ENCODE results near the gene GDA. TPM values are rescaled to one million over a fixed set of nuclear protein-coding genes. Genes with fewer than 3 reads are reported as not detected.

GDA gene
- total and polyA plus RNA-seq, 4 experiments from 2014 or later: not detected

GRCh38 chr9:72129271-72130156 is 19.7 kb upstream of the GDA start:
- ChIA-PET CTCF (ENCODE audit: partially characterized antibody) (no interaction called here), POLR2A (ENCODE audit: partially characterized antibody) (no interaction called here)
- Histone ChIP-seq H3K4me3 (ENCODE audit: low read length in 2 of 2) (no peak overlapping the region), H3K4me1 (ENCODE audit: insufficient read depth, low read length) (no peaks in the 10 kb centered on the region), H3K9me3 (ENCODE audit: control insufficient read depth in 1 of 2, low read length in 2 of 2) (no peaks in the 10 kb centered on the region), H3K27ac (ENCODE audit: low read depth, low read length) (no peak overlapping the region), H3K27me3 (ENCODE audit: insufficient read depth, low read length) (no peaks in the 10 kb centered on the region), H3K36me3 (ENCODE audit: insufficient read depth, low read length) (no peaks in the 10 kb centered on the region)
- Mint-ChIP-seq H3K4me1 (peaks cover 0 to 1% (median 0%) of the 10 kb centered on the region in 4 donors), H3K27ac (no peak overlapping the region), H3K27me3 (peaks cover 0 to 5% of the 10 kb centered on the region in 2 donors), H3K4me3 (peak overlapping the region in 1 of 8 donors; percentile 24), H3K36me3 (no peaks in the 10 kb centered on the region), H3K9me3 (peaks cover 0 to 3% (median 0%) of the 10 kb centered on the region in 8 donors)
- no peak for DNase-seq
- intact Hi-C loops (cut with micrococcal nuclease): no loop called here

GRCh38 chr9:72130321-72130720 is 18.9 kb upstream of the GDA start:
- H3K36me3 Mint-ChIP-seq: no peaks in the 10 kb centered on the region
- Histone ChIP-seq H3K36me3 (ENCODE audit: insufficient read depth, low read length) (no peaks in the 10 kb centered on the region), H3K27me3 (ENCODE audit: insufficient read depth, low read length) (no peaks in the 10 kb centered on the region), H3K4me3 (ENCODE audit: low read length in 2 of 2) (no peak overlapping the region), H3K27ac (ENCODE audit: low read depth, low read length) (no peak overlapping the region), H3K9me3 (ENCODE audit: control insufficient read depth in 1 of 2, low read length in 2 of 2) (no peaks in the 10 kb centered on the region), H3K4me1 (ENCODE audit: insufficient read depth, low read length) (no peaks in the 10 kb centered on the region)
- peaks cover 0 to 5% of the 10 kb centered on the region in 2 donors for H3K27me3 Mint-ChIP-seq
- POLR2A ChIA-PET (ENCODE audit: partially characterized antibody): no interaction called here
- intact Hi-C loops (cut with micrococcal nuclease): no loop called here
- H3K27ac Mint-ChIP-seq: no peak overlapping the region
- no peak overlapping the region for H3K4me3 Mint-ChIP-seq
- DNase-seq: no peak
- peaks cover 0 to 1% (median 0%) of the 10 kb centered on the region in 4 donors for H3K4me1 Mint-ChIP-seq
- H3K9me3 Mint-ChIP-seq: peaks cover 0 to 3% (median 0%) of the 10 kb centered on the region in 8 donors
- CTCF ChIA-PET (ENCODE audit: partially characterized antibody): no interaction called here

GRCh38 chr9:72131206-72131605 is 18.0 kb upstream of the GDA start:
- Mint-ChIP-seq H3K27me3 (peaks cover 0 to 5% of the 10 kb centered on the region in 2 donors), H3K9me3 (peaks cover 0 to 3% (median 0%) of the 10 kb centered on the region in 8 donors), H3K36me3 (no peaks in the 10 kb centered on the region), H3K4me3 (no peak overlapping the region), H3K27ac (no peak overlapping the region), H3K4me1 (peaks cover 0 to 1% (median 0%) of the 10 kb centered on the region in 4 donors)
- no peaks in the 10 kb centered on the region for H3K9me3 ChIP-seq (ENCODE audit: control insufficient read depth in 1 of 2, low read length in 2 of 2)
- H3K27ac ChIP-seq (ENCODE audit: low read depth, low read length): no peak overlapping the region
- intact Hi-C loops (cut with micrococcal nuclease): no loop called here
- no peaks in the 10 kb centered on the region for H3K36me3 ChIP-seq (ENCODE audit: insufficient read depth, low read length)
- H3K4me1 ChIP-seq (ENCODE audit: insufficient read depth, low read length): no peaks in the 10 kb centered on the region
- no peak overlapping the region for H3K4me3 ChIP-seq (ENCODE audit: low read length in 2 of 2)
- no peaks in the 10 kb centered on the region for H3K27me3 ChIP-seq (ENCODE audit: insufficient read depth, low read length)
- ChIA-PET CTCF (ENCODE audit: partially characterized antibody) (no interaction called here), POLR2A (ENCODE audit: partially characterized antibody) (no interaction called here)
- no peak for DNase-seq

GRCh38 chr9:72132052-72132451 is 17.2 kb upstream of the GDA start:
- no peak for DNase-seq
- ChIA-PET POLR2A (ENCODE audit: partially characterized antibody) (no interaction called here), CTCF (ENCODE audit: partially characterized antibody) (no interaction called here)
- Histone ChIP-seq H3K36me3 (ENCODE audit: insufficient read depth, low read length) (no peaks in the 10 kb centered on the region), H3K9me3 (ENCODE audit: control insufficient read depth in 1 of 2, low read length in 2 of 2) (no peaks in the 10 kb centered on the region), H3K27ac (ENCODE audit: low read depth, low read length) (no peak overlapping the region), H3K4me1 (ENCODE audit: insufficient read depth, low read length) (no peaks in the 10 kb centered on the region), H3K4me3 (ENCODE audit: low read length in 2 of 2) (no peak overlapping the region), H3K27me3 (ENCODE audit: insufficient read depth, low read length) (no peaks in the 10 kb centered on the region)
- H3K36me3 Mint-ChIP-seq: no peaks in the 10 kb centered on the region
- intact Hi-C loops (cut with micrococcal nuclease): no loop called here
- no peak overlapping the region for H3K4me3 Mint-ChIP-seq
- peaks cover 0 to 5% of the 10 kb centered on the region in 2 donors for H3K27me3 Mint-ChIP-seq
- H3K27ac Mint-ChIP-seq: no peak overlapping the region
- peaks cover 0 to 1% (median 0%) of the 10 kb centered on the region in 4 donors for H3K4me1 Mint-ChIP-seq
- peaks cover 0 to 3% (median 0%) of the 10 kb centered on the region in 8 donors for H3K9me3 Mint-ChIP-seq

GRCh38 chr9:72133365-72134035 is 15.7 kb upstream of the GDA start:
- ChIA-PET POLR2A (ENCODE audit: partially characterized antibody) (no interaction called here), CTCF (ENCODE audit: partially characterized antibody) (no interaction called here)
- Histone ChIP-seq H3K36me3 (ENCODE audit: insufficient read depth, low read length) (no peaks in the 10 kb centered on the region), H3K4me1 (ENCODE audit: insufficient read depth, low read length) (no peaks in the 10 kb centered on the region), H3K9me3 (ENCODE audit: control insufficient read depth in 1 of 2, low read length in 2 of 2) (no peaks in the 10 kb centered on the region), H3K27me3 (ENCODE audit: insufficient read depth, low read length) (no peaks in the 10 kb centered on the region), H3K27ac (ENCODE audit: low read depth, low read length) (no peak overlapping the region), H3K4me3 (ENCODE audit: low read length in 2 of 2) (no peak overlapping the region)
- H3K27ac Mint-ChIP-seq: no peak overlapping the region
- H3K4me1 Mint-ChIP-seq: no peaks in the 10 kb centered on the region
- intact Hi-C loops (cut with micrococcal nuclease): no loop called here
- no peak overlapping the region for H3K4me3 Mint-ChIP-seq
- peaks cover 0 to 3% of the 10 kb centered on the region in 2 donors for H3K27me3 Mint-ChIP-seq
- H3K36me3 Mint-ChIP-seq: no peaks in the 10 kb centered on the region
- H3K9me3 Mint-ChIP-seq: peaks cover 0 to 1% (median 0%) of the 10 kb centered on the region in 8 donors
- DNase-seq: no peak

GRCh38 chr9:72134801-72135200 is 14.4 kb upstream of the GDA start:
- no peaks in the 10 kb centered on the region for H3K9me3 ChIP-seq (ENCODE audit: control insufficient read depth in 1 of 2, low read length in 2 of 2)
- H3K27ac Mint-ChIP-seq: no peak overlapping the region
- H3K36me3 ChIP-seq (ENCODE audit: insufficient read depth, low read length): no peaks in the 10 kb centered on the region
- no peaks in the 10 kb centered on the region for H3K36me3 Mint-ChIP-seq
- no peak overlapping the region for H3K27ac ChIP-seq (ENCODE audit: low read depth, low read length)
- H3K4me3 Mint-ChIP-seq: no peak overlapping the region
- H3K4me3 ChIP-seq (ENCODE audit: low read length in 2 of 2): no peak overlapping the region
- H3K4me1 ChIP-seq (ENCODE audit: insufficient read depth, low read length): no peaks in the 10 kb centered on the region
- H3K4me1 Mint-ChIP-seq: no peaks in the 10 kb centered on the region
- no peak for DNase-seq
- intact Hi-C loops (cut with micrococcal nuclease): no loop called here
- POLR2A ChIA-PET (ENCODE audit: partially characterized antibody): interaction anchor here (0.8 kb wide), 1 partner anchor 694 kb away, joined by 3 read pairs; no protein-coding TSS in a partner anchor
- peaks cover under 1 to 1% of the 10 kb centered on the region in 2 donors for H3K27me3 Mint-ChIP-seq
- H3K9me3 Mint-ChIP-seq: peaks cover 0 to 1% (median 0%) of the 10 kb centered on the region in 8 donors
- CTCF ChIA-PET (ENCODE audit: partially characterized antibody): no interaction called here
- no peaks in the 10 kb centered on the region for H3K27me3 ChIP-seq (ENCODE audit: insufficient read depth, low read length)

GRCh38 chr9:72137697-72138365 is 11.4 kb upstream of the GDA start:
- H3K9me3 Mint-ChIP-seq: no peaks in the 10 kb centered on the region
- H3K27me3 Mint-ChIP-seq: peaks cover 5 to 11% of the 10 kb centered on the region in 2 donors
- CTCF ChIA-PET (ENCODE audit: partially characterized antibody): no interaction called here

More at GRCh38 chr9:72137697-72138365, 11.4 kb upstream of the GDA start:
- Histone ChIP-seq H3K27ac (ENCODE audit: low read depth, low read length) (no peak overlapping the region), H3K27me3 (ENCODE audit: insufficient read depth, low read length) (no peaks in the 10 kb centered on the region), H3K9me3 (ENCODE audit: control insufficient read depth in 1 of 2, low read length in 2 of 2) (no peaks in the 10 kb centered on the region), H3K36me3 (ENCODE audit: insufficient read depth, low read length) (no peaks in the 10 kb centered on the region), H3K4me1 (ENCODE audit: insufficient read depth, low read length) (no peaks in the 10 kb centered on the region), H3K4me3 (ENCODE audit: low read length in 2 of 2) (no peak overlapping the region)
- no peaks in the 10 kb centered on the region for H3K4me1 Mint-ChIP-seq
- intact Hi-C loops (cut with micrococcal nuclease): no loop called here
- POLR2A ChIA-PET (ENCODE audit: partially characterized antibody): no interaction called here
- no peak overlapping the region for H3K4me3 Mint-ChIP-seq
- no peak overlapping the region for H3K27ac Mint-ChIP-seq
- DNase-seq: no peak
- no peaks in the 10 kb centered on the region for H3K36me3 Mint-ChIP-seq
